Glomerular endothelial cell (primary cell): Measurements from ENCODE around the gene SH3BP4. TPM values are rescaled to one million over a fixed set of nuclear protein-coding genes. Genes with fewer than 3 reads are reported as not detected.

Experiments
- DNase-seq: peaks from one replicate; pipeline ENCODE4 v3.0.0-alpha.2; 2011; ENCODE audit warnings: low read depth, low spot score; ENCODE audit errors: extremely low read depth
- total RNA-seq: library from RNA; depleted of rRNA; stranded (reverse); fragments of >200 nt; gene quantifications from 2 replicates; pipeline ENCODE4 v1.2.3, GENCODE V29; 2015

The SH3BP4 gene
- total RNA-seq, 1 donor from 2014 or later = 62.5 TPM

- DNase-seq = no peak
Measured at GRCh38 chr2:234996069-234996940, 44.5 kb downstream of the SH3BP4 start.

- DNase-seq = no peak
Measured at GRCh38 chr2:234996941-234997270, 45.1 kb downstream of the SH3BP4 start.

DNA sequence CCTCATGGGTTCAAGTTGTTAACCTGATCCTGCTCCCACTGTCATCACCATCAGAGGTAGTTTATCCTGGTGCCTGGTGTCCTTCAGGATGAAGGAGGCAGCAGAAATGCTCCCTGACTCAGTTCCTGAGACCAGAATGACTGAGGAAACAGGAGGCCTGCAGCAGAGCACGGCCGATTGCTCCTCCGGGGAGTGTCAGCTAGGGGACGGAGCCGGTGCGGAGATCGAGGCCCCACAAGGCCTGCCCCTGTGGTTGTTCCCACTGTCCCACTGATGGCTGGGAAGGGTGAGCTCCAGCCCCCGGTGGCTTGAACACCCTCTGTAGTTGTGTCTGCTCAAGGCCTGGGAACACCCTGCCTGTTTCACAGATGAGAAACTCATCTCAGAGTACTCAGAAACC is 45.6 kb downstream of the SH3BP4 start:
- no peak for DNase-seq

DNA sequence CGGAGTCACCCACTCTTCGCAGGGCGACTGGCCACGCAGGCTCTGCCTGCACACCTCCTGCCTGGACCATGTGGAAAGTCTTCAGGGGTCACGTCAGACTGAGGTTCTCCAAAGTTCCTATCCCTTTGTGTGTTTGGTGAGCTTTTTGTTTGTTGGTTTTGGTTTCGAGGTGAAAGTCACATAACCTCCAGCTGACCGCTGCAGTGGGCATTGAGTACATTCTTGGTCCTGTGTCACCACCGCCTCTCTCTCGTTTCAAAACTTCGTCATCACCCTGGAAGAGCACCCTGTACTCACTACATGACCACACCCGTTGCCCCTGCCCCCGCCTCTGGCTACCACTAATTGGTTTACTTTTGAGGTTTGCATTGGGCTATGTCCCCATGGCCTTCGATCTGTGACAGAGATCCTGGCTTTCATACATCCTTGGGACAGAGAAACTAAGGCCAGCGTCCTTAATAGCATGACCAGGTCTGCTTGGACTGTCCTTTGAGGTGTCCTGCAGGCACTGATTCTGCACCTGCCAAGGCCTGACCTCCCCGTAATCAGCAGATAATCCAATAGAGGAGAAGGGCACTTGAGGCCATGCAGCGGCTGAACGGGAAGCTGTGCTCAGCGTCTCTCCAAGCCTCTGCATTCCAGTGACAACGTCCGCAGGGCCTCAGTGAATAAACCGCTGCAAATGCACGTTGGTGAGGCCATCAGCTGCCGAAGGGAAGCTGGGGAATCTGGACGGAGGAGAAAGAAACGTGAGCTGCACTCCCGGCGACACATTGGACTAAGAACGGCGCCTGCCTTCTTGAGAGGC is 46.8 kb downstream of the SH3BP4 start:
- DNase-seq = no peak

DNA sequence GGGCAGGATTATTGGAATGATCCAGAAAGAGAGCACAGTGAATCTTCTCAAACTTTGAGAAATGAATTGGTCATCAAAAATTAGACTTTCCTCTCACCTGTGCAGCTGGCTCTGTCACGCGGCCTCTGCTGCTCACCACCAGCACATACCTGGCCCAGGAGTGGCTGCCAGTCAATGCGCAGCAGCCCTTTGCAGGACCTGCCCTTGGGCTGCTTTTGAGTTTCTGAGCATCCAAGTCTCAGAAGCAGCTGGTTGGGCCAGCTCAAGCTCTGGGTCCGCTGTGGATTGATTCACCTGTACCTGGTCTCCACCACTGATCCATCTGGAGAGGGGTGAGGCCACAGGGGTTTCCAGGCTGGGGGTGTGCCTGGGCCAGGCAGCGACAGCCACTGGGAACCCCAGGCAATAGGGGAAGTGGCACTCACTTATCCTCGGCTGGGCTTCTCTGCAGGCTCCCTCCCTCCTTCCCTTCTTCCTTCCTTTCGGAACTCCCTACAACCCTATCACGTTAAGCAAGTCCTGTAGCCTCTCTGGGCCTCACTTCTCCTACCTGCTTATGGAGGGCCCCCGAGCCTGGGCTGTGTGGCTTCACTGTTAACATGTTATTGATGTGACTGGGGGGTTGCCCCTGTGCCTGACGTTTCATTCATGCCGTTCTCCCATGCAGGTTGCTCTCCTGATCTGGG is 48.1 kb downstream of the SH3BP4 start:
- no peak for DNase-seq

- DNase-seq = no peak
Measured at GRCh38 chr2:235000426-235001236, 48.8 kb downstream of the SH3BP4 start.

DNA sequence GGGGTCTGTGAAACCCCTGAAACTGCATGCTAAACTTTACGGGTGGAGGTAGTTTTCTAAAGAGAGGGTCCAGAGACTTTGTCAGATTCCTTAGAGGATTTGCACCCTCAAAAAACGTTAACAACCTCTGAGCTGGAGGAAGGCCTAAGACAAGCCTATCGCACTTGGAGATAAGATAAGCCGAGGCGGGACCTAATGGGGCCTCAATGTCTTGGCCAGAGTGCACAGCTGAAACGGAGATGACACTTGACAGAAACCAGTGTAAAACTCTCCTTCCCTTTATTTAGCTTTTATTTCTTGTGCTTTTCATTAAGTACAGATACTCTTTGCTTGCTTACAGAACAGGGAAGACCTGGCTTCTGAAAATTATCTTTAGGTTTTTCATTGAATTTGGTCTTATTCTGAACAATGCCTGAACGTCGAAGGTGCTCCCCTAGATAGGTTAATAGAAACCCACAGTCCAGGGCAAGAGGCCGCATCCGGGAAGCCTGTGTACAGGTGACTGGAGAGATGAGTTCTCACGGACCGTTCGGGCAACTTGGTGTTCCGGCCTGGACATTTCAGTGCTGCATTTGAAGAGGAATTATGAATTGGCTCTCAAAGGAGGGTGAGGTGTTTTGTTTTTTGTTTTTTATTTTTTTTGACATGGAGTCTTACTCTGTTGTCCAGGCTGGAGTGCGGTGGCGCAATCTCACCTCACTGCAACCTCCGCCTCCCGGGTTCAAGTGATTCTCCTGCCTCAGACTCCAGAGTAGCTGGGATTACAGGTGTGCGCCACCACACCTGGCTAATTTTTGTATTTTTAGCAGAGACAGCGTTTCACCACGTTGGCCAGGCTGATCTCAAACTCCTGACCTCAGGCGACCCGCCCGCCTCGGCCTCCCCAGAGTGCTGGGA is 49.7 kb downstream of the SH3BP4 start:
- no peak for DNase-seq

DNA sequence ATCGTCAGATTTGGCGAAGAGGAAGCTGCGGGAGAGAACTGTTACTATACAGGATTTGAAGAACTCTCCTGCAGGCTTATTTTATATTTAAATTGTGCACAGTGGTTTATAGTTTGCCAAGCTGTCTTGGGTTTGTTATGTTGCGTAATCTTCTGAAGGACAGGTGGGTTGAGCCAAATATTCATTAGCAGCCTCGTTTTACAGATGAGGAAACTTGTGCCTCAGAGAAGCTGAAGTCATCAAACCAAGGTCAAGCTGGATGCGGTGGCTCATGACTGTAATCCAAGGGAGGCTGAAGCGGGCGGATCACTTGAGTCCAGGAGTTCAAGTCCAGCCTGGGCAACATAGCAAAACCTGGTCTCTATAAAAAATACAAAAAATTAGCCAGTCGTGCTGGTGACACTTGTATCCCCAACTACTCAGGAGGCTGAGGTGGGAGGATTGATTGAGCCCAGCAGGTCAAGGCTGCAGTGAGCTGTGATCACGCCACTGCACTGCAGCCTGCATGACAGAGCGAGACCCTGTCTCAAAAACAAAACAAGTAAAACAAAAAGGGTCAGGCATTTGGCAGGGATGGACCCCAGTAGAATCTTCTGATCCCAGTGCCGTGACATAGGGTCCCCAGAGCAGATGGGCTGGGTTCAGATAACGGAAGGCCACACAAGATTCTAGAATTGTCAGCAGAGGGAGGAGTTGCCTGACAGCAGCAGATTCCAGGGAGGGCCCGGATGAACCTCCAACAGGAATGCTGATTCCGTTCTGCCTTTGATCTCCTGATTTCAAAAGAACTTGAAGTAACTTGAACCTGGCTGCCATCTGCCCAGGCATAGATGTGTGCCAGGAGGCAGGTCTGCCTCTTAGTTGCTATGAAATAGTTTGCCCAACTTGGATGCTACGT is 50.6 kb downstream of the SH3BP4 start:
- no peak for DNase-seq

DNA sequence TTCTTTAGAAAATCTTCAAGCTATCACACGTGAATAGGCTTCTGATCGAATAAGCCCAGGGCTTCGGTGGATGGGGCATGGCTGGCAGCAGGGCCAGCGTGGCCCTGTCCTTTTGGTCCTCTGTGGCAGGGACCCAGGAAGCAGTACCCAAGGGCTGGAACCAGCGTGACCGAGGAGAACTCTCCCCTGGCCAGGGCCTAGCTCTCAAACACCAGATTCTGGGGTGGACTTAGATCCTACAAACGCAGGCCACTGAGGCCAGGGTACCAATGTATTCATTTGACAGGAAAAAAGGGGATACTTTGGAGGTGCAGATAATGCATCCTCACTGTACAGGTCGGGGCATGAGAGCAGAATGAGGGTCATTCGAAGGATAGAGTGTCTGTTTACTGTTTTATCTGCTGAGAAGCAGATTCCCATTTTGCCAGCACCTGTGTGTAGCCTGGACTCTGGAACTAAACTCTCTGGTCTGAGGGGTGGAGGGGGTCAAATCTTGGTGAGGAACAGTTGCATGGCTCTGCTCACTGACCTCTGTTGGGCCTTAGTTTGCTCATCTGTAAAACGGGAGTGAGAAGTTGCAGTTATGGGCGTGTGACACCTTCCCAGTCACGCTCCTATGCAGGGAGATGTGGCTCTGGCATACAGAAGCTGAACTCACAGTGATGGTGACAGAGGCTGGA is 51.4 kb downstream of the SH3BP4 start:
- DNase-seq = no peak

- DNase-seq = no peak
Measured at GRCh38 chr2:235004329-235004903, 52.6 kb downstream of the SH3BP4 start.

DNA sequence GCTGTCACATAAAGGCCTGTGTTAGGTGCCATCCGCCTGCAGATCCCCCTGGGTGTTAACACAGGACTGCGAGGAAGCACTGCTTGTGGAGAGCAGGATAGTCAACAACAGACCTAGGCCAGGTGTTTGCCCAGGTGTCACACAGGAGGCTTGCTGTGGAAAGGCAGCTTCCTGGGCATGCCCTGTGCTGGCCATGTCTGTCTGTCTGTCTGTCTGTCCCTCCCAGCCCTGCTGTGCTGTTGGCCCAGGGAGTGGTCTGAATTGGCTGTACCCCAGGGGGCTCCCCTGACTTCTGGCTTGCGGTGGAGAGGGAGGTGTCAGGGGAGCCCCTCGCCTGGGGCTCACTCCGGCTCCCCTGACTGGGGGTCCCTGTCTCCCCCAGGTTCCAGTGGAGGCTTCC is 53.2 kb downstream of the SH3BP4 start:
- no peak for DNase-seq

- no peak for DNase-seq
Measured at GRCh38 chr2:235005603-235006259, 53.9 kb downstream of the SH3BP4 start.

DNA sequence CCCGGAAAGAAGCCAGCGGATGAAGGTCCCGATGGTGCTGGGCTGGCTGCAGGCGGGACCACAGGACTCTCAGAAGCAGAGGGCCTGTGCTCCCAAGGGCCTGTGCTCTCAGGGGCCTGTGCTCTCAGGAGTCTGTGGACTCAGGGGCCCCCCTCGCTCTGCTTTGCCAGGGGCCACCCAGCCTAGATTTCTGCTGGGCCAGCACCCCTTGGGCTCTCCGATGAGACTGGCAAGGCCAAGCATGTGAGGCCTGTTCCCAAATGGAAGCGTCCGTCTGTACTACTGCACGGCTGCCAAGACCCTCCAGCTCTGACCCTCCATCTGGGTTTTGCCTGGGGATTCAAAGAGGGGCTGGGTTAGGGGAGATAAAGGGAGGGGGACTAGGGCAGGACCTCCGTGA is 54.6 kb downstream of the SH3BP4 start:
- DNase-seq = no peak

DNA sequence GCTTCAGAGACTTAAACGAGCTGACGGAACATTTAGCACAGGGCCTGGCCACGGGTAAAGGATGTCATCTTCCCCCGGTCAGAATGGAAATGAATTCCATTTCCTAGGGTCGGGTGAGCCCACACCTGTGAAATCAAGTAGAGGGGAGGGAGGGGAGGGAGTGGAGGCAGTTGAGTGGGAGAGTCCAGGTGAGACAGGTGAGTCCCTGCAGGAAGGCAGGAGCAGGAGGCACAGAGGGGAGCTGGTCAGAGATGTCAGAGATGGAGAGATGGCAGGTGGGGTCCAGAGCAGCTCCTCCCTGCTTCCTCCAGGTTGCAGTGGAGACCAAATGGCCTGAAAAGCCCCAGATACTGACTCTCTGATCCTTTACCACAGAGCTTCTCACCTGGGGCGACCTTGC is 55.2 kb downstream of the SH3BP4 start:
- DNase-seq = no peak

DNA sequence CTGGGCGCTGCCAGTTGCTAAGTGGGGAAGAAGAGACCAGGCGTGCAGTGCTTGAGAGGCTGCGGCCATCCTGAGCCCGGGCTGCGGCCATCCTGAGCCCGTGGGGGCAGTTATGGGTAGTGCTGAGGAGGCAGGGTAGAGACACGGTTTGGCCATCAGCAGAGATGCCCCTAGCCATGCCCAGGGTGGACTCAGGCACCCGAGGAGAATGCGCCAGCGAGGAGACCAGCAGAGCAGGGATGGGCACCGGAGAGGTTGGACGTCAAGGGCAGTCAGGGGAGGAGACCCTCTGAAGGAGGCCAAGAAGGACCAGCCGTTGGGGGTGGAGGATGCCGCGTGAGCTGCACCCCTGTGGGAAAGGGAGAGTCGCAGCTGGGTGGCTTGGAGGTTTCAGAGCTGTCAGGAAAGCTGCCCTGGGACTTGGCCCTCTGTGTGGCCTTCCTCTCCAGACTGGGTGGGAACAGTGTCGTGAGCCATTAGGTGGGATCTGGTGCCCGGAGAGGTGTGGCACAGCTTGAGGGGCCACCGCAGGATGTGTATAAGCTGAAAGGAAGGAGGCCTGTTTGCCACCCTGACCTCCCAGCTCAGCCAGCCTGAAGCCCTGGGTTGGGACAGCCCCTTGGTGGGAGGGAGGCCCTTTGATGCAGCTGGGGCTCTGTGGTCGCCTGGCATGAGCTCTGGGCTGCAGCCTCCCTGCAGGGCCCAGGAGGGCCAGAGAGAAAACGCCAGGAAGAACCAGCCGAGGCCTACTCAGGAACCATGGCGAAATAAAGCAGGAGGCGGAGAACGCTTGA is 56.0 kb downstream of the SH3BP4 start:
- DNase-seq = no peak

DNA sequence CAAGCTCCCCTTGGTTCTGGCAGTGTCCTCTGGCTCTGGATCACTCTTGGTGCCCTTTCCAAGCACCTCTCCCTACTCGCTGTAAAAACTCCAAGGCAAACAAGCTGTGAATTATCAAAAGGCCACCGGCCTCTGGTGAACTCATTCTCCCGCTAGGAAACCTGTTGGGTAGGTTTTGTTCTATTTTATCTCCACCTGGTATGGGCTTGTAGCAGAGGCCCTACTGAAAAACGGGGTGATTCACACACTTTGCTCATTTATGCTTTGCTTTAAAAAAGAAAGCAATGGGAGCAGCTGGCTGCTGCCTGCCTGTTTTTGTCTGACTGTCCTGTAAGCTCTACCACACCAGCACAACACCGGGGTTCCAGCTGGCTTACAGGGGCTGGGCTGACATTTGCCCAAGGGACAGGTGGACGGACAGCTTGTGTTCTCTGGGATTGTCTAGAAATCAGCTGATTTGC is 56.8 kb downstream of the SH3BP4 start:
- no peak for DNase-seq
